Measurements from ENCODE around the gene SLC4A4.

- TF ChIP-seq, protein P1, sequence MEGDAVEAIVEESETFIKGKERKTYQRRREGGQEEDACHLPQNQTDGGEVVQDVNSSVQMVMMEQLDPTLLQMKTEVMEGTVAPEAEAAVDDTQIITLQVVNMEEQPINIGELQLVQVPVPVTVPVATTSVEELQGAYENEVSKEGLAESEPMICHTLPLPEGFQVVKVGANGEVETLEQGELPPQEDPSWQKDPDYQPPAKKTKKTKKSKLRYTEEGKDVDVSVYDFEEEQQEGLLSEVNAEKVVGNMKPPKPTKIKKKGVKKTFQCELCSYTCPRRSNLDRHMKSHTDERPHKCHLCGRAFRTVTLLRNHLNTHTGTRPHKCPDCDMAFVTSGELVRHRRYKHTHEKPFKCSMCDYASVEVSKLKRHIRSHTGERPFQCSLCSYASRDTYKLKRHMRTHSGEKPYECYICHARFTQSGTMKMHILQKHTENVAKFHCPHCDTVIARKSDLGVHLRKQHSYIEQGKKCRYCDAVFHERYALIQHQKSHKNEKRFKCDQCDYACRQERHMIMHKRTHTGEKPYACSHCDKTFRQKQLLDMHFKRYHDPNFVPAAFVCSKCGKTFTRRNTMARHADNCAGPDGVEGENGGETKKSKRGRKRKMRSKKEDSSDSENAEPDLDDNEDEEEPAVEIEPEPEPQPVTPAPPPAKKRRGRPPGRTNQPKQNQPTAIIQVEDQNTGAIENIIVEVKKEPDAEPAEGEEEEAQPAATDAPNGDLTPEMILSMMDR (IDR thresholded peaks at IDR 0.05) = no peak
- TF ChIP-seq POLR2AphosphoS5 (IDR thresholded peaks at IDR 0.05; ENCODE audit: insufficient read depth in 1 of 2, low read depth in 1 of 2) = no peak
- no peak for TF ChIP-seq POLR2A (IDR thresholded peaks at IDR 0.05)
Measured at GRCh38 chr4:71592793-71593192, 254.0 kb downstream of the SLC4A4 start.

All from vagina (tissue), 2 donors.